Subcutaneous abdominal adipose tissue (tissue), 5 donors: ENCODE results near the gene ZNF497.
A peak's percentile ranks its signal among the peaks of the same experiment; 100 is the strongest.

Source experiments
- H3K27ac ChIP-seq: one replicate; pipeline ENCODE4 v1.7.0; 2013; ENCODE audit warnings: low read depth, mild to moderate bottlenecking, inconsistent platforms, low read length, moderate library complexity
- H3K27me3 ChIP-seq, 5 donors: one replicate each; pipeline ENCODE4 v1.7.0; 2013; ENCODE audit warnings: low read length in 5 of 5, inconsistent platforms in 1 of 5; ENCODE audit not compliant: control insufficient read depth in 5 of 5, insufficient read depth in 4 of 5
- H3K36me3 ChIP-seq, 5 donors: one replicate each; pipeline ENCODE4 v1.7.0; 2013; ENCODE audit warnings: low read length in 5 of 5; ENCODE audit not compliant: control insufficient read depth in 5 of 5, insufficient read depth in 5 of 5
- H3K4me1 ChIP-seq, 5 donors: one replicate each; pipeline ENCODE4 v1.7.0; 2013; ENCODE audit warnings: low read length in 5 of 5, mild to moderate bottlenecking in 3 of 5, moderate library complexity in 1 of 5; ENCODE audit not compliant: control insufficient read depth in 5 of 5, insufficient read depth in 5 of 5
- H3K4me3 ChIP-seq, 5 donors: one replicate each; pipeline ENCODE4 v1.7.0; 2013; ENCODE audit warnings: low read length in 5 of 5, low read depth in 1 of 5
- H3K9ac ChIP-seq, 5 donors: one replicate each; pipeline ENCODE4 v1.7.0; 2013; ENCODE audit warnings: low read length in 5 of 5, mild to moderate bottlenecking in 4 of 5, moderate library complexity in 3 of 5
- H3K9me3 ChIP-seq, 5 donors: one replicate each; pipeline ENCODE4 v1.7.0; 2013; ENCODE audit warnings: low read length in 5 of 5; ENCODE audit not compliant: control insufficient read depth in 5 of 5
- donor health status: healthy.
- donor health status: healthy.
- donor health status: healthy.
- donor health status: healthy.
- donor health status: healthy.

Gene ZNF497

GRCh38 chr19:58332697-58333096 lies 29.9 kb downstream of the ZNF497 start:
- Histone ChIP-seq H3K36me3 (peaks cover 0 to 29% (median 28%) of the 10 kb centered on the region in 5 donors), H3K4me3 (no peak overlapping the region), H3K4me1 (peaks cover 0 to 19% (median 7%) of the 10 kb centered on the region in 5 donors), H3K27ac (no peak overlapping the region), H3K9ac (no peak overlapping the region), H3K27me3 (no peaks in the 10 kb centered on the region), H3K9me3 (no peaks in the 10 kb centered on the region)

GRCh38 chr19:58330458-58330857 lies 32.1 kb downstream of the ZNF497 start:
- Histone ChIP-seq H3K4me1 (peaks cover 10 to 35% (median 24%) of the 10 kb centered on the region in 5 donors), H3K9me3 (no peaks in the 10 kb centered on the region), H3K27ac (no peak overlapping the region), H3K4me3 (no peak overlapping the region), H3K9ac (peak overlapping the region in 1 of 5 donors; percentile 1), H3K27me3 (no peaks in the 10 kb centered on the region), H3K36me3 (peaks cover 0 to 11% (median 9%) of the 10 kb centered on the region in 5 donors)

GRCh38 chr19:58328999-58329398 lies 33.6 kb downstream of the ZNF497 start:
- Histone ChIP-seq H3K27ac (no peak overlapping the region), H3K36me3 (no peaks in the 10 kb centered on the region), H3K4me1 (peaks cover 10 to 38% (median 26%) of the 10 kb centered on the region in 5 donors), H3K4me3 (no peak overlapping the region), H3K27me3 (no peaks in the 10 kb centered on the region), H3K9me3 (no peaks in the 10 kb centered on the region), H3K9ac (no peak overlapping the region)

GRCh38 chr19:58326914-58327726 lies 35.4 kb downstream of the ZNF497 start, which contains the start of gene ZSCAN22:
TSS of gene ZSCAN22 (plus strand) at chr19:58326994. CDS start at chr19:58334803, 7,809 bp downstream.
- no peaks in the 10 kb centered on the region for H3K9me3 ChIP-seq
- peak within 1 kb of the TSS; percentile 82 for H3K27ac ChIP-seq
- peak within 1 kb of the TSS; percentile 81 to 93 (median 87) for H3K9ac ChIP-seq
- peak within 1 kb of the TSS; percentile 88 to 99 (median 91) for H3K4me3 ChIP-seq
- H3K4me1 ChIP-seq = peaks cover 10 to 38% (median 26%) of the 10 kb centered on the region in 5 donors
- H3K27me3 ChIP-seq = no peaks in the 10 kb centered on the region
- peaks cover 0 to 7% (median 3%) of the 10 kb centered on the region in 5 donors for H3K36me3 ChIP-seq

DNA sequence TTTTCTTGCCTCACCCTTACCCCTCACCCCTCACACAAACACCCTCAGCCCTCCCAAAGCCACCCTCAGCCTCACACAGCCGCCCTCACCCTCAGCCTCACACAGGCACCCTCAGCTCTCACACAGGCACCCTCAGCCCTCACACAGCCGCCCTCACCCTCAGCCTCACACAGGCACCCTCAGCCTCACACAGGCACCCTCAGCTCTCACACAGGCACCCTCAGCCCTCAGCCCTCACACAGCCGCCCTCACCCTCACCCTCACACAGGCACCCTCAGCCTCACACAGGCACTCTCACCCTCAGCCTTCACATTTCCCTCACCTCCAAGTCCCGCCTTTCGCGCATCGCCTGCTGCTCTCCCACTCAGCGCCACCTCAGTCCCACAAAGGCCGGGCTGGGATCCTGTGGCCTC lies 36.0 kb downstream of the ZNF497 start:
- Histone ChIP-seq H3K9ac (peak overlapping the region; percentile 56 to 93 (median 87)), H3K36me3 (peaks cover 0 to 10% (median 7%) of the 10 kb centered on the region in 5 donors), H3K4me1 (peaks cover 10 to 38% (median 26%) of the 10 kb centered on the region in 5 donors), H3K27me3 (no peaks in the 10 kb centered on the region), H3K4me3 (peak overlapping the region; percentile 86 to 99 (median 88)), H3K27ac (peak overlapping the region; percentile 82), H3K9me3 (no peaks in the 10 kb centered on the region)

DNA sequence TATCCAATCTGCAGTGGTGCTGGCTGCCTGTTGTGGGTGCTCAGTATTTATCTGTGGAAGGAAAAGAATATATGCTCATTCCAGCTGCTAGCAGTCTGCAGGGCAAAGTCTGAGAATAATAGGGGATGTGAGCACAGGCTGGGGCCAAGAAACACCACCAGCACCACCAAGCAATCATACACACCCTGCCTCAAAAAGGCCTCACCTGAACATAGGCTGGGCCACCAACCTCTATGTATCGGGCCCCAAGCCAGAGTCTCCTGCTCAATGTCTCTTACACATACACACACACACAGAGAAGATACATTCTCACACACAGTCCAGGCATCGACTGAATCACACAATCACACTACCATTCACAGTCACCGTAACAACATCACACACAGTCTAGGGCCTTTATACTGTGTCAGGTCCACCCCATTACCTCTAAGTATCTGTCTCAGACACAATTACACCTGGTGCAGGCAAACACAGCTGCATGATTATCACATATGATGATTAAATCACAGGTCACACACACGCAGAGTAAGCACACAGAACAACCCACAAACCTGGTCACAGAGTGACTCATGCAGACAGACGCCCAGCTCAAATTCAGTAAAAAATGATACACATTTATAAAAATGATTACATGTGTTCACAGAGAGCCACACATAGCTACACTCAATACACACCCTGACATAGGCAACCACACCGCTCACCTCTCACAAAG lies 37.1 kb downstream of the ZNF497 start:
- Histone ChIP-seq H3K4me3 (peak overlapping the region; percentile 86 to 99 (median 88)), H3K9me3 (no peaks in the 10 kb centered on the region), H3K4me1 (peaks cover 10 to 35% (median 26%) of the 10 kb centered on the region in 5 donors), H3K36me3 (peaks cover 0 to 10% (median 7%) of the 10 kb centered on the region in 5 donors), H3K27ac (no peak overlapping the region), H3K9ac (peak overlapping the region in 2 of 5 donors; percentile 87 to 93), H3K27me3 (no peaks in the 10 kb centered on the region)

GRCh38 chr19:58319241-58319640 lies 43.3 kb downstream of the ZNF497 start:
- no peak overlapping the region for H3K4me3 ChIP-seq
- H3K9me3 ChIP-seq = no peaks in the 10 kb centered on the region
- H3K9ac ChIP-seq = no peak overlapping the region
- H3K36me3 ChIP-seq = peaks cover 3 to 40% (median 29%) of the 10 kb centered on the region in 5 donors
- peaks cover 0 to 3% (median 0%) of the 10 kb centered on the region in 5 donors for H3K4me1 ChIP-seq
- no peak overlapping the region for H3K27ac ChIP-seq
- H3K27me3 ChIP-seq = no peaks in the 10 kb centered on the region

DNA sequence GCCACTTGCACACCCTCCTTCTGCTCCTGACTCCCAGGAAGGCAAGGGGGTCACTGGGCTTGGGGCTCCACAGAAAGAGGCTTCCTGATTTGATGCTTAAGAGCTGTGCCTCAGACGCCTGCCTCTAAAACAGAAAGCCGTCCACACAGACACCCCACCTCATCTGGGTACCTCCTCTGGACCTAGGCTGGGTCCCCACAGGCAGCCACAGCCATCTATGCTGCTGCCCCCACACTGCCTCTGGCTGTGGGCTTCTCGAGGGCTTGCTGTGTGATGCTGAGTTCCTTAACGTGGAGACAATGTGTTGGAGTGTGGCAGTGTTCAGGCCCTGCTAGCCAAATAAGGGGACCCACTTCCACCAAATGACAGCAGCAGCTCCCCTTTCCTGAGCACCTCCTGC lies 44.3 kb downstream of the ZNF497 start:
- peaks cover 0 to 3% (median 0%) of the 10 kb centered on the region in 5 donors for H3K4me1 ChIP-seq
- H3K4me3 ChIP-seq = no peak overlapping the region
- H3K27me3 ChIP-seq = no peaks in the 10 kb centered on the region
- H3K36me3 ChIP-seq = peaks cover 8 to 49% (median 39%) of the 10 kb centered on the region in 5 donors
- no peak overlapping the region for H3K27ac ChIP-seq
- H3K9me3 ChIP-seq = no peaks in the 10 kb centered on the region
- no peak overlapping the region for H3K9ac ChIP-seq

DNA sequence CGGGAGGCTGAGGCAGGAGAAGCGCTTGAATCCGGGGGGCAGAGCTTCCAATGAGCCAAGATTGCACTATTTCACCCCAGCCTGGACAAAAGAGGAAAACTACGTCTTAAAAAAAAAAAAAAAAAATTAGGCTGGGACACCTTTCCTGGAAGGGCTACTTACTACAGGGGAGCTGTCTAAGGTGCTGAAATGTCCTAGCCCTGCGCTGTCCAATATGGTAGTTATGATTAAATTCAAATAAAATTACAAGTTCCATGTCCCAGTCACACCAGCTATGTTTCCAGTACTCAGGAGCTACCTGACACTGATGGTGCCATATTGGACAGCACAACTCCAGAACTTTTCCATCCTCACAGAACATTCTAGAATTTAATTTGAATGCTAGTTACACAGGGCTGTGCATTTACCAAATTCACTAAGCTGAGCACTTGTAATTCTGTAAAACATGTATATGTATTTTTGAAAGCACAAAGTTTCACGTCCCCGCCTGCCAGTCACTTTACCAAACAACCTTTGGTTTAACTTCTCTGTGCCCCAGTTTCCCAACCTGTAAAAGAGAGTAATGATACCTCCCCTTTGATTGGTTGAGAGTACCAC lies 45.0 kb downstream of the ZNF497 start:
- Histone ChIP-seq H3K9me3 (no peaks in the 10 kb centered on the region), H3K27me3 (no peaks in the 10 kb centered on the region), H3K4me3 (no peak overlapping the region), H3K27ac (no peak overlapping the region), H3K36me3 (peaks cover 8 to 56% (median 43%) of the 10 kb centered on the region in 5 donors), H3K4me1 (peaks cover 0 to 3% (median 0%) of the 10 kb centered on the region in 5 donors), H3K9ac (no peak overlapping the region)
